GM12878 (cell line): ENCODE data around the gene ELAPOR1. TPM values are rescaled to one million over a fixed set of nuclear protein-coding genes. Genes with fewer than 3 reads are reported as not detected.

Experiments used
- BCL11A ChIP-seq: IDR thresholded peaks from 2 replicates; pipeline ENCODE4 v1.6.1; 2011; ENCODE audit warnings: low read depth, low read length
- CEBPB ChIP-seq, 2 experiments: fragments of 150-350 bp in 1 of 2; IDR thresholded peaks; 2 replicates each; pipeline ENCODE4 v1.6.1; 2012 to 2014; ENCODE audit warnings: low read depth in 2 of 2, low read length in 2 of 2, borderline replicate concordance in 1 of 2, inconsistent platforms in 1 of 2
- CHD1 ChIP-seq: IDR thresholded peaks from 2 replicates; pipeline ENCODE4 v1.6.1; 2012; ENCODE audit warnings: low read depth, low read length, improper control_type of control experiment
- EZH2 ChIP-seq: IDR thresholded peaks from 2 replicates; pipeline ENCODE4 v1.6.1; 2012; ENCODE audit warnings: low read depth, mild to moderate bottlenecking, control low read depth, inconsistent platforms, low read length, borderline replicate concordance; ENCODE audit not compliant: control insufficient read depth
- HDAC2 ChIP-seq: fragments of 200-600 bp; sonication (generic); IDR thresholded peaks from 2 replicates; pipeline ENCODE4 v1.6.1; 2017
- LARP7 ChIP-seq: fragments of 450-650 bp; IDR thresholded peaks from 2 replicates; pipeline ENCODE4 v1.6.1; 2017; ENCODE audit warnings: mild to moderate bottlenecking
- NRF1 ChIP-seq: conservative IDR thresholded peaks from 2 replicates; pipeline ENCODE4 v1.6.1; 2011; ENCODE audit warnings: mild to moderate bottlenecking, low read depth, low read length, improper control_type of control experiment
- PAX8 ChIP-seq: fragments of 450-650 bp; IDR thresholded peaks from 2 replicates; pipeline ENCODE4 v1.6.1; 2017; ENCODE audit warnings: mild to moderate bottlenecking, moderate library complexity
- PKNOX1 ChIP-seq: fragments of 450-650 bp; IDR thresholded peaks from 2 replicates; pipeline ENCODE4 v1.6.1; 2016; ENCODE audit warnings: mild to moderate bottlenecking
- POLR2AphosphoS2 ChIP-seq: IDR thresholded peaks from 2 replicates; pipeline ENCODE4 v1.6.1; 2011; ENCODE audit warnings: low read depth, mild to moderate bottlenecking, low read length, improper control_type of control experiment, moderate library complexity
- RB1 ChIP-seq: fragments of 450-650 bp; formaldehyde crosslinking; IDR thresholded peaks from 2 replicates; pipeline ENCODE4 v1.6.1; 2017; ENCODE audit warnings: mild to moderate bottlenecking, borderline replicate concordance
- SP1 ChIP-seq: IDR thresholded peaks from one replicate; pipeline ENCODE4 v1.6.1; 2011; ENCODE audit warnings: low read depth, low read length
- SPI1 ChIP-seq: IDR thresholded peaks from 2 replicates; pipeline ENCODE4 v1.6.1; 2011; ENCODE audit warnings: low read depth, mild to moderate bottlenecking, low read length, moderate library complexity, borderline replicate concordance; ENCODE audit not compliant: insufficient read depth
- TARDBP ChIP-seq: IDR thresholded peaks from 2 replicates; pipeline ENCODE4 v1.6.1; 2016; ENCODE audit warnings: borderline replicate concordance
- YBX1 ChIP-seq: fragments of 450-650 bp; IDR thresholded peaks from 2 replicates; pipeline ENCODE4 v1.6.1; 2016; ENCODE audit warnings: antibody characterized with exemption
- ZNF207 ChIP-seq: fragments of 450-650 bp; IDR thresholded peaks from 2 replicates; pipeline ENCODE4 v1.6.1; 2014; ENCODE audit warnings: antibody characterized with exemption, mild to moderate bottlenecking, borderline replicate concordance
- polyA plus RNA-seq, 11 experiments: library from polyadenylated mRNA; depleted of rRNA in 4 of 11; unstranded in 6 of 11; stranded (reverse) in 5 of 11; fragments of >200 nt; fragmentation: Nextera tagmentation in 4 of 11; fragmentation: Illumina TruSeq in 1 of 11; extraction: Ambion mirVana in 4 of 11; extraction: Trizol in 1 of 11; gene quantifications; 1 replicate in 1 of 11; 2 replicates in 10 of 11; pipeline versions ENCODE4 v1.2.1 to v1.2.3, GENCODE V29; 2011 to 2016; ENCODE audit warnings: inconsistent platforms in 2 of 11, missing spikeins in 2 of 11, low read depth in 1 of 11
- total RNA-seq, 4 experiments: library from RNA; depleted of rRNA in 3 of 4; stranded (reverse); fragments of >200 nt in 3 of 4; fragmentation: Illumina TruSeq in 1 of 4; extraction: Trizol in 1 of 4; gene quantifications; 2 replicates each; pipeline versions ENCODE4 v1.2.1 to v1.2.3, GENCODE V29; 2013 to 2021
- TF ChIP-seq, protein P1 (sequence below): fragments of 450-650 bp; IDR thresholded peaks from 2 replicates; pipeline ENCODE4 v1.6.1; 2016; ENCODE audit warnings: mild to moderate bottlenecking, moderate library complexity, borderline replicate concordance

Gene ELAPOR1
- total and polyA plus RNA-seq, 10 of the 15 experiments (the other 5 are each of a cell fraction or from before 2014, with no cell fraction given) = 0.04 to 2.1 (median 0.19) TPM; not detected in 2

- TF ChIP-seq CHD1 (no peak), TARDBP (no peak), YBX1 (no peak), SPI1 (peak; percentile 47; the same call in 1 of the 2 replicates), CEBPB (IDR thresholded peaks at IDR 0.05; ENCODE audit: borderline replicate concordance in 1 of 2, low read depth in 2 of 2, low read length in 2 of 2) (peak in 1 of 2 experiments; percentile 84; a peak in 2 of 4 replicates), BCL11A (no peak), RB1 (no peak), LARP7 (no peak), PKNOX1 (peak; percentile 64), PAX8 (no peak), ZNF207 (no peak), NRF1 (no peak), EZH2 (no peak), HDAC2 (no peak), SP1 (no peak), POLR2AphosphoS2 (no peak)
- TF ChIP-seq, protein P1, sequence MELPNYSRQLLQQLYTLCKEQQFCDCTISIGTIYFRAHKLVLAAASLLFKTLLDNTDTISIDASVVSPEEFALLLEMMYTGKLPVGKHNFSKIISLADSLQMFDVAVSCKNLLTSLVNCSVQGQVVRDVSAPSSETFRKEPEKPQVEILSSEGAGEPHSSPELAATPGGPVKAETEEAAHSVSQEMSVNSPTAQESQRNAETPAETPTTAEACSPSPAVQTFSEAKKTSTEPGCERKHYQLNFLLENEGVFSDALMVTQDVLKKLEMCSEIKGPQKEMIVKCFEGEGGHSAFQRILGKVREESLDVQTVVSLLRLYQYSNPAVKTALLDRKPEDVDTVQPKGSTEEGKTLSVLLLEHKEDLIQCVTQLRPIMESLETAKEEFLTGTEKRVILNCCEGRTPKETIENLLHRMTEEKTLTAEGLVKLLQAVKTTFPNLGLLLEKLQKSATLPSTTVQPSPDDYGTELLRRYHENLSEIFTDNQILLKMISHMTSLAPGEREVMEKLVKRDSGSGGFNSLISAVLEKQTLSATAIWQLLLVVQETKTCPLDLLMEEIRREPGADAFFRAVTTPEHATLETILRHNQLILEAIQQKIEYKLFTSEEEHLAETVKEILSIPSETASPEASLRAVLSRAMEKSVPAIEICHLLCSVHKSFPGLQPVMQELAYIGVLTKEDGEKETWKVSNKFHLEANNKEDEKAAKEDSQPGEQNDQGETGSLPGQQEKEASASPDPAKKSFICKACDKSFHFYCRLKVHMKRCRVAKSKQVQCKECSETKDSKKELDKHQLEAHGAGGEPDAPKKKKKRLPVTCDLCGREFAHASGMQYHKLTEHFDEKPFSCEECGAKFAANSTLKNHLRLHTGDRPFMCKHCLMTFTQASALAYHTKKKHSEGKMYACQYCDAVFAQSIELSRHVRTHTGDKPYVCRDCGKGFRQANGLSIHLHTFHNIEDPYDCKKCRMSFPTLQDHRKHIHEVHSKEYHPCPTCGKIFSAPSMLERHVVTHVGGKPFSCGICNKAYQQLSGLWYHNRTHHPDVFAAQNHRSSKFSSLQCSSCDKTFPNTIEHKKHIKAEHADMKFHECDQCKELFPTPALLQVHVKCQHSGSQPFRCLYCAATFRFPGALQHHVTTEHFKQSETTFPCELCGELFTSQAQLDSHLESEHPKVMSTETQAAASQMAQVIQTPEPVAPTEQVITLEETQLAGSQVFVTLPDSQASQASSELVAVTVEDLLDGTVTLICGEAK = no peak
These were observed 48.1 kb downstream of the ELAPOR1 start (continued) for GRCh38 chr1:109161858-109162606.
